C4-2B (cell line): ENCODE measurements around the gene MIGA2.

ENCODE experiments used
- CTCF ChIP-seq: fragments of 450-650 bp; conservative IDR thresholded peaks from 2 replicates; pipeline ENCODE4 v1.5.1; 2017; ENCODE audit warnings: mild to moderate bottlenecking
- ZFX ChIP-seq: fragments of 450-650 bp; IDR thresholded peaks from 2 replicates; pipeline ENCODE4 v1.6.1; 2017

GRCh38 chr9:129113645-129114304 is 77.3 kb downstream of the MIGA2 start:
- TF ChIP-seq CTCF: no peak
- TF ChIP-seq ZFX: no peak
